ENCODE results near the gene KREMEN1.
A peak's percentile ranks its signal among the peaks of the same experiment; 100 is the strongest.

Gene KREMEN1

DNA sequence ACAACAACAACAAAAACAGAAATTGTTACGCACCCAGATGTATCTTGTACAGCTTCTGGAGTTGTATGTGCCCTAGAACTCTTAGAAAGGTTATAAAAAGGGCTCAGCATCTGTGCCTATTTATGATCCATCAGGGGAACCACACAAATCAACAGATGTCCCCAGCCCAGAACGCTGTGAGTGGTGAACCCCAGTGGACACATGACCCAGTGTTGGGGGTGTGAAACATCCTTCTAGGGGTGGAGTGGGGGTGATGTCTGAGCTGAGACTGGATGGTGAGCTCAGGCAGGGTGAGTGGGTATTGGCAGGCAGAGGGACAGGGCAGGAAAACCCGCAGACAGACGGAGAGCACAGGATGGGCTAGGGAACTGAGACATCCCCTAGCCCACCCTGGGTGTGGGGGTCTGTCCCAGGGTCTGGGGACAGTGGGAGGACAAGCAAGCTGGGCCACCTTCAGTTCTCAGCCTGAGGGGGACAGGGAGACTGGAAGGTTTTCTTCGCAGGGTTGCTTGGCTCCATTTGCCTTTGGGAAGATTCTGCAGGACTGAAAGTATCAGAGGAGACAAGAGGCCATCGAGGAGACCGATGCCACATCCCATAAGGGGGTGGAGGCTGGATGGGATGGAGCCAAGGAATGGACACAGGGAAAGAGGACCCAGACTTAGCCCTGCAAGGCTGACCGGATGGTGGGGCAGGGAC, 127.0 kb downstream of the KREMEN1 start:
- DNase-seq: no peak
- Histone ChIP-seq H3F3A (ENCODE audit: insufficient read depth, low read length) (peaks cover 31% of the 10 kb centered on the region), H3K9me2 (replicated peaks; ENCODE audit: insufficient read depth, low read length) (no peaks in the 10 kb centered on the region), H3K9ac (ENCODE audit: low read length) (no peak overlapping the region), H3K27me3 (replicated peaks; ENCODE audit: insufficient read depth, low read length) (no peaks in the 10 kb centered on the region), H3K36me3 (replicated peaks; ENCODE audit: insufficient read depth, low read length) (no peaks in the 10 kb centered on the region), H3K79me2 (ENCODE audit: low read length) (no peaks in the 10 kb centered on the region), H3K4me2 (ENCODE audit: low read depth, low read length) (no peak overlapping the region), H3K4me1 (ENCODE audit: low read length) (peaks cover 39% of the 10 kb centered on the region), H4K20me1 (ENCODE audit: insufficient read depth, low read length) (no peaks in the 10 kb centered on the region), H3K27ac (ENCODE audit: low read length) (no peak overlapping the region), H2AFZ (ENCODE audit: low read length) (no peak overlapping the region), H3K4me3 (ENCODE audit: low read length) (no peak overlapping the region), H3K9me3 (replicated peaks; ENCODE audit: insufficient read depth, low read length) (no peaks in the 10 kb centered on the region)
- TF ChIP-seq, protein P1, sequence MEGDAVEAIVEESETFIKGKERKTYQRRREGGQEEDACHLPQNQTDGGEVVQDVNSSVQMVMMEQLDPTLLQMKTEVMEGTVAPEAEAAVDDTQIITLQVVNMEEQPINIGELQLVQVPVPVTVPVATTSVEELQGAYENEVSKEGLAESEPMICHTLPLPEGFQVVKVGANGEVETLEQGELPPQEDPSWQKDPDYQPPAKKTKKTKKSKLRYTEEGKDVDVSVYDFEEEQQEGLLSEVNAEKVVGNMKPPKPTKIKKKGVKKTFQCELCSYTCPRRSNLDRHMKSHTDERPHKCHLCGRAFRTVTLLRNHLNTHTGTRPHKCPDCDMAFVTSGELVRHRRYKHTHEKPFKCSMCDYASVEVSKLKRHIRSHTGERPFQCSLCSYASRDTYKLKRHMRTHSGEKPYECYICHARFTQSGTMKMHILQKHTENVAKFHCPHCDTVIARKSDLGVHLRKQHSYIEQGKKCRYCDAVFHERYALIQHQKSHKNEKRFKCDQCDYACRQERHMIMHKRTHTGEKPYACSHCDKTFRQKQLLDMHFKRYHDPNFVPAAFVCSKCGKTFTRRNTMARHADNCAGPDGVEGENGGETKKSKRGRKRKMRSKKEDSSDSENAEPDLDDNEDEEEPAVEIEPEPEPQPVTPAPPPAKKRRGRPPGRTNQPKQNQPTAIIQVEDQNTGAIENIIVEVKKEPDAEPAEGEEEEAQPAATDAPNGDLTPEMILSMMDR (IDR thresholded peaks at IDR 0.05; ENCODE audit: low read length): no peak
- TF ChIP-seq EZH2phosphoT487 (IDR thresholded peaks at IDR 0.05; ENCODE audit: low read length) (no peak), EZH2 (optimal IDR thresholded peaks at IDR 0.05; ENCODE audit: low read depth, low read length) (no peak)

DNA sequence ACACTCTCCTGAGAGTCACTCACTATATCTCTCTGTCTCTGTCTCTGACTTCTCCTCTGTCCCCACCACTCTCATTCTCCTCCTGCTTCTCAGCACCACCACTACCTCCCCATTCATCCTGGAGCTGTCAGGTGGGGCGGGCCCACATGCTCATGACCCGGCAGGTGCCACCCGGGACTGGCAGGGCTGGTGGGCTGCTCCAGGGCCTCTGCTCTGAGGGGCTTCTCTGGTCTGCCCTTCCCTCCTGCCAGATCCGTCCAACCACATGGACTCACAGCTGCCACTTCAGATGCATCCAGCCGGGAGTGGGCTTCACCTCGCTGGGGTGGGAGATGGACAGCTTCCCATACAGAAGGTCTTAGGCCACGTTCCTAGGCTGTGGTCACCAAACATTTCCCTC, 128.1 kb downstream of the KREMEN1 start:
- Histone ChIP-seq H3K4me2 (ENCODE audit: low read depth, low read length) (no peak overlapping the region), H3K36me3 (replicated peaks; ENCODE audit: insufficient read depth, low read length) (no peaks in the 10 kb centered on the region), H3K9ac (ENCODE audit: low read length) (no peak overlapping the region), H2AFZ (ENCODE audit: low read length) (no peak overlapping the region), H3K4me3 (ENCODE audit: low read length) (no peak overlapping the region), H3F3A (ENCODE audit: insufficient read depth, low read length) (peaks cover 38% of the 10 kb centered on the region), H3K27ac (ENCODE audit: low read length) (no peak overlapping the region), H3K9me2 (replicated peaks; ENCODE audit: insufficient read depth, low read length) (no peaks in the 10 kb centered on the region), H3K79me2 (ENCODE audit: low read length) (no peaks in the 10 kb centered on the region), H3K27me3 (replicated peaks; ENCODE audit: insufficient read depth, low read length) (no peaks in the 10 kb centered on the region), H4K20me1 (ENCODE audit: insufficient read depth, low read length) (no peaks in the 10 kb centered on the region), H3K9me3 (replicated peaks; ENCODE audit: insufficient read depth, low read length) (no peaks in the 10 kb centered on the region), H3K4me1 (ENCODE audit: low read length) (peaks cover 45% of the 10 kb centered on the region)
- no peak for DNase-seq
- TF ChIP-seq, protein P1 (IDR thresholded peaks at IDR 0.05; ENCODE audit: low read length): no peak
- no peak for TF ChIP-seq EZH2phosphoT487 (IDR thresholded peaks at IDR 0.05; ENCODE audit: low read length)
- no peak for TF ChIP-seq EZH2 (optimal IDR thresholded peaks at IDR 0.05; ENCODE audit: low read depth, low read length)

DNA sequence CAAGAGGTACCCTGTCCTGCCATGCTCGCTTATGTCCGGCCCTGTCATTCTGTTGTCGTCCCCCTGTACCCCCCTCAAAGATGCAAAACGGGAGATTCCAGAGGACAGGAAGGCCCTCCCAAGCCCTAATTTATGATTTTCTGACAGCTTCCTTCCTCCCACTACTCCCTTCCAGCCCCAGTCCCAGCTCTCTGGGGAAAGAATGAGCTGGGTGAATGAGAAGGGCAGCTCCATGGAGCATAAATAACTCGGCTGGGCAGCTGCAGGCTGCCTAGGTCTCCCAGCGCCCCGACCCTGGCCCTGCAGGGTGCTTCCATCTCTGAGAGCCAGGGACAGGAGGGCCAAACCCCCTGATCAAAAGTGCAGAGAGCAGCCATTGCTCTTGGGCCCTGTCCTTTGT, 128.9 kb downstream of the KREMEN1 start:
- DNase-seq: no peak
- no peaks in the 10 kb centered on the region for H3K9me2 ChIP-seq (replicated peaks; ENCODE audit: insufficient read depth, low read length)
- H3K9me3 ChIP-seq (replicated peaks; ENCODE audit: insufficient read depth, low read length): no peaks in the 10 kb centered on the region
- peaks cover 38% of the 10 kb centered on the region for H3F3A ChIP-seq (ENCODE audit: insufficient read depth, low read length)
- peak overlapping the region; percentile 76 for H2AFZ ChIP-seq (ENCODE audit: low read length)
- peaks cover 50% of the 10 kb centered on the region for H3K4me1 ChIP-seq (ENCODE audit: low read length)
- H3K4me2 ChIP-seq (ENCODE audit: low read depth, low read length): peak overlapping the region; percentile 61; the same call in 1 of the 2 replicates
- no peaks in the 10 kb centered on the region for H3K27me3 ChIP-seq (replicated peaks; ENCODE audit: insufficient read depth, low read length)
- H3K9ac ChIP-seq (ENCODE audit: low read length): peak overlapping the region; percentile 58; the same call in 1 of the 2 replicates
- H3K4me3 ChIP-seq (ENCODE audit: low read length): no peak overlapping the region
- H3K79me2 ChIP-seq (ENCODE audit: low read length): peaks cover 6% of the 10 kb centered on the region; the same call in 1 of the 2 replicates
- H4K20me1 ChIP-seq (ENCODE audit: insufficient read depth, low read length): no peaks in the 10 kb centered on the region
- peak overlapping the region; percentile 91; the same call in 1 of the 2 replicates for H3K27ac ChIP-seq (ENCODE audit: low read length)
- no peaks in the 10 kb centered on the region for H3K36me3 ChIP-seq (replicated peaks; ENCODE audit: insufficient read depth, low read length)
- no peak for TF ChIP-seq EZH2 (optimal IDR thresholded peaks at IDR 0.05; ENCODE audit: low read depth, low read length)

All from MM.1S (cell line).